ENCODE data around the gene ARHGAP26.
"Not testable (repeated sequence)": the region's sequence is repeated elsewhere in the genome, so short reads cannot be mapped to it uniquely, and the experiment has no call there.

The ARHGAP26 gene

DNA sequence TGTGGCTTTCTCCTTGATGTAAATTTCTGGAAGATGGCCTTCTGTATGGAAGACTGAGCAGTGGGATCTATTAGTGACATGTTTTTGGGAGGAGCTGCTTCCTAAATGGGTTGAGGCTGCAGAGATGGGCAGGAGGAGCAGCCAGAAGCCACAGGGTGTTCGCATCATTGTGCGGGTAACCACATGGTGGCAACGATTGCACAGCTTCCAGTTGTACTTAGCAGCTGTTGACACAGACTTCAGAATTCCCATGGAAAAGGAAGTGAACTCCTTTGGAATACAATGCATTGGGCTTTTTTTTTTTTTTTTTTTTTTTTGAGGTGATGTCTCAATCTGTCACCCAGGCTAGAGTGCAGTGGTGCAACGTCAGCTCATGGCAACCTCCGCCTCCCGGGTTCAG, 336.0 kb downstream of the ARHGAP26 start:
- no peak for DNase-seq

- no peak for DNase-seq
Observed at GRCh38 chr5:143108498-143109128, 338.4 kb downstream of the ARHGAP26 start.

GRCh38 chr5:143110591-143110990, 340.4 kb downstream of the ARHGAP26 start:
- no peak for DNase-seq

DNA sequence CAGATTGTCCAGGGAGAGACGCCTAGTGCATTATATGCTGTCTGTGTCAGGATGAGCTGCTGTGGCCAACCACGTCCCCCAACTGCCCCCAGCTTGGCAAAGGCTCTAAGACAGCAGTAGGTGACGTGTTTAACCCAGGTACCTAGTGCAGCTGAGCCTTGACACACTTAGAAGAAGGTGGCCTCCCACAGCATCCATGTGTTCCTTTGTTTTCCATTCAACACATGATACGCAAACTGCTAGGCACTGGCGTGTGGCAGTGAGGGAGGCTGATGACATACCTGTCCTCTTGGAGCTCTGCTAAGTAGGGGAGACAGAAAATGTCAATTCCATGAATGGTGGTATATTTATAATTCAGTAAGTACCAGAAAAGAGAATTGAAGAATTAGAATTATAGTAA, 341.6 kb downstream of the ARHGAP26 start:
- DNase-seq, result no peak

- no peak for DNase-seq
Observed at GRCh38 chr5:143113461-143113860, 343.3 kb downstream of the ARHGAP26 start.

GRCh38 chr5:143114481-143114880, 344.3 kb downstream of the ARHGAP26 start:
- DNase-seq, result no peak

- DNase-seq, result no peak
Observed at GRCh38 chr5:143115381-143115780, 345.2 kb downstream of the ARHGAP26 start.

DNA sequence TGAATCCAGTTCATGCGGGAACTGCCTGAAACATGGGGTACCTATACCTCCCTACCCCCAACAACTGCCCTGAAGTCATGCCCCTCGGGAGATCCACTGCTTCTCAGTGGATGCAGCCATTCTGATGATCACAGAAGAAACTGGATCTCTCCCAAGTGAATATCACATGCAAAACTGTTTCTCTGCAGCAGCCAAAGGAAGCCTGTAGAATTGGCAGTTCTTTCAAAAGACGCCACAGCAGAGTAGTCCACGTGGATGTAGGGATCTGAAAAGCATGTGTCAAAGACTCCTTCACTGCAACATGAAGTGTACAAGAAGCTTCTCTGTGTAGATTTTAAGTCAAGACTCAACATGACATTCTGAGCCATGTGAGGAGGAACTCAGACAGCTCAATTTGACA, 346.6 kb downstream of the ARHGAP26 start:
- no peak for DNase-seq

- DNase-seq, result no peak
Observed at GRCh38 chr5:143117821-143118220, 347.6 kb downstream of the ARHGAP26 start.

DNA sequence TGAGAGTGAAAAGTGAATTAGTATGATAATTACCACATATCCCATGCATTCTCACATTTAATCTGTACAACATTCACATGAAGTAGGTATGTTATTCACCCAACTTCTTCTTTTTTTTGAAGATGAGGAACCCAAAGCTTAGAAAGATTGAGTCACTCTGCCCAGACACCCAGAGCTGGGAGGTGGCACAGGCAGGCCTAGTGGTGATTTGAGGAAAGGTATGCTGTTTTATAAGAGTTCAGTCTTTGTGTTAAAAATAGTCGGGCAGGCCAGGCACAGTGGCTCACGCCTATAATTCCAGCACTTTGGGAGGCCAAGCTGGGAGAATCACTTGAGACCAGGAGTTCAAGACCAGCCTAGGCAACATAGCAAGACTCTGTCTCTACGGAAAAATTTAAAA, 348.0 kb downstream of the ARHGAP26 start:
- DNase-seq, result no peak

- not testable (repeated sequence) for DNase-seq
Observed at GRCh38 chr5:143118818-143119217, 348.6 kb downstream of the ARHGAP26 start.

GRCh38 chr5:143119291-143119769, 349.2 kb downstream of the ARHGAP26 start:
- no peak for DNase-seq

GRCh38 chr5:143119881-143120341, 349.7 kb downstream of the ARHGAP26 start:
- no peak for DNase-seq

GRCh38 chr5:143120460-143121134, 350.4 kb downstream of the ARHGAP26 start:
- DNase-seq, result no peak

- DNase-seq, result no peak
Observed at GRCh38 chr5:143121135-143121475, 350.9 kb downstream of the ARHGAP26 start.

GRCh38 chr5:143124593-143124992, 354.4 kb downstream of the ARHGAP26 start:
- no peak for DNase-seq

DNA sequence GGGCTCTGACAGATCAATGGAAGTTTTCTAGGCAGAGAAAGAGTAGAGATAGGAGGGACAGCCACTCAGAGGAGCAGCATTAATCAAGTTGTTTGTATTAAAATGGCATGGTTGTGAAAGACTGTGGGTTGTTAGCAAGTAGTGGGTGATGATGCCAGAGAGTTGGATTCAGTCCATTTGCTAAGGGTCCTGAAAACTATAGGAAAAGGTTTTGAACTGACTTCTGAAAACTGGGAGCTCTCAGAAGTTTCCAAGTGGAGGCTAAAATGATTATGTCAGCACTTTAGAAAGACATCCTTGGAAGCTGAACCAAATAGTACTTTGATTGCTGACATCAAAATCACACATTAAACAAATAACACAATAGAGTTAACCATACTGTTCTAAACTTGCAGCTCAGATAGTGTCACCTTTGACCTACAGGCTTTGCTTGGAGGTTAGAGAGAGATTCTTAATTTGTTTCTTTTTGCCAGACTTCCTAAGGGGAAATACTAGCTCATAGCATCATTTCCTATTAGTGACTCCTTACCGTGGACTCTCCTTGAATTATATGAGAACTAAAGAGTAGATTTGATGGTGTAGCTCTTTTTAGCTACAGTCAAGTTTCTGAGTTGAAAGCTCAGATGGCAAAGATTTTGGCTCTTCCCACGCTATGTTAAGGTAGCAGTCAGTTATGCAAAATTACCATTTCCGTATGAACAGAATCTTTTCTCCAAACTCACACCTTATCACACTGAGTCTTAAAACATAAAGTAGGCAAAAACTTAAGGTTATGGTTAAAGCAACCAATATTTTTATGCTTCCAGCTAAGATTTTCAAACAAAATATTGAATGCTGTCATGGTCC, 356.2 kb downstream of the ARHGAP26 start:
- no peak for DNase-seq

- DNase-seq, result no peak
Observed at GRCh38 chr5:143128412-143129071, 358.4 kb downstream of the ARHGAP26 start.

GRCh38 chr5:143129203-143129602, 359.0 kb downstream of the ARHGAP26 start:
- no peak for DNase-seq

DNA sequence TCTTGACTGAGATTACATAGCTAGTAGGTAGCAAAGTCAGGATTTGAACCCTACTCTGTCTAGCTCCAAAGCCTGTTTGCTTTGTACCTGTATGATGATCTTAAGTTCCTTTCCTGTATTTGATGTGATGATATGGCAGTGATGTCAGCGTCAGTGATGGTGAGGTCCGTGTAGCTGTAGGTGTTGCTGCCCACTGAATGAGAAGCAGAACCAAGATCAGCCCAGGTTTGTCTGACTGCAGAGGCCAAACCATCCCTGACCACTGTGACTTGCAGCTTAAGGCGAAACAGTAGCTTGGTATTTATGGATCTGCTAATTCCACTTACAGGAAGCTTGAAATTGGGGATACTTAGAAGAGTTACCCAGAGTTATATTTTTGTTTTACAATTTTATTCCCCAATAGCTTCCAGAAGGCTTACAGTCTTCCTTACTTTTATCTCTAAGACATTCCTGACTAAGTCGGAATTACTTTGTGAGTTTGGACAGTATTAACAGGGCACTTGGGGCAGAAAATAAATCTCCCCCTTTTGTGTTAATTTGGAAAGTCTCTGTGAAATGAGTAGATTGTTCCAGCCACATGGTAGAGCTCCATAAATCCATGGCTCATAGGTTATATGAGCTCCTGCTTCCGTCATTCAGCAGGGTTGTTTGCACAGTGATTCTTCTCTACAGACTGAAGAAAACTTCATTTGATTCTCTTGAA, 359.9 kb downstream of the ARHGAP26 start:
- no peak for DNase-seq

- DNase-seq, result no peak
Observed at GRCh38 chr5:143130613-143131305, 360.6 kb downstream of the ARHGAP26 start.

DNA sequence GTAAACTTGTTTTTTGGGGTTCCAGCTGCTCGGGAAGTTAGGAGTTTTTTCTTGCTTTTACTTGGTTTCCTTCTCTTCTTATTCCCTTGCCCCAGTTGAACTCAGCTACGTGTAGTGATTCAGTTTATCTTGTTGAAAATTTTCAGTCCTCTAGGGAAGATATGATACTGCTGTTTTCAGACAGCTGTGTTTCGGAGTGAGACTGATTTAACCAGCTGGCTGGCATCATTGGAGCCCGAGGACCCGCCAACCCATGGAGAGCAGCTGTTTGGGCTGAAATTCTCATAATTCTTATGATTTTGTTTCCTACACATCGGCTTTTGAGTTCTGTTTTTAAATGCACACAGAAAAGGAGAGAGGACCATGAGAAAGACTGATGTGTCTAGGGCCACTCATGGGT, 361.8 kb downstream of the ARHGAP26 start:
- no peak for DNase-seq

Measured in activated T-cell treated with anti-CD3 and anti-CD28 coated beads, Interleukin-2, amount 50 U/mL, for 48 hours (primary cell).